ENCODE measurements around the gene NOVA2.

NOVA2 gene

DNA sequence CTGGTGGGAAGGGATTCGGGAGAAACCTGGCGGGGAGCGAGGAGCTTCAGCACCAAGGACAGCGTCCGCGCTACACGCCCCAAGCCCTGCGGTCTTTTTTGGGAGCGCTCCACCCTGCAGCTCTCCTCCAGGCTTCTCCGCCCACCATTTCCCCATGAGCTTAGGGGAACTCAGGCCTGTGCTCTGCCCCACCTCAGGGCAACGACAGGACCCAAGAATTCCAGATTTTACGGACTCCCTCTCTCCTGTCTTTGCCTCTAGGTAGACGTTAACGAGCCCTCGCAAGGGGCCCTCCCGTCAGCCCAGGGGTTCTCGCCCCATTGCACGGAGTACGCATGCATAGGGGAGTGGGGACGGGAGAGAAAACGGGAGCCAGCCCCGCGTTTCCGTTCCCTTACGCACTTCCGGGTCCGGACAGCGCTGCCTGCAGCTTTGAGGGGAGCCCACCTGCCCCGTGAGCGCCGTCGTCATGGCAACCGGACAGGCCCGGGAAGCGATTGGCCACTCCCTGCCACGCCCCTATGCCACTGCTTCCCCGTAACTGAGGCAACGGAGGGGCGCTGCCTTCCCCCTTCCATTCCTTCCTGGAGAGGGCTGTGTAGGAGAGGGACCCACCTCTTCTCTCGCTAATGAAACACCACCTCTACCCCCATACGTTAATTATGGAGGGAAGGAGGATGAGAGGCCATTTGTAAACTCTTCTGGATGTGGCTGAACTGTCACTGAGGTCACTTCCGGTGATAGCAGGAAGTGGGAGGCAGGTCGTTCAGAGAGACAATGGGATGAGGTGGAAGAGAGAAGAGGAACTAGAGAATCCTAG, 20.8 kb downstream of the NOVA2 start:
- peaks cover 0 to 5% (median 4%) of the 10 kb centered on the region in 5 donors for H3K36me3 ChIP-seq (ENCODE audit: control insufficient read depth in 5 of 5, insufficient read depth in 5 of 5, low read length in 5 of 5)
- peaks cover 0 to 45% (median 10%) of the 10 kb centered on the region in 5 donors for H3K4me1 ChIP-seq (ENCODE audit: control insufficient read depth in 5 of 5, insufficient read depth in 5 of 5, low read length in 5 of 5)
- peak overlapping the region; percentile 20 to 59 (median 41) for H3K4me3 ChIP-seq (ENCODE audit: low read depth in 1 of 5, low read length in 5 of 5)
- peaks cover 4 to 12% (median 9%) of the 10 kb centered on the region in 5 donors for H3K27me3 ChIP-seq (ENCODE audit: control insufficient read depth in 5 of 5, insufficient read depth in 4 of 5, low read length in 5 of 5)
- no peaks in the 10 kb centered on the region for H3K9me3 ChIP-seq (ENCODE audit: control insufficient read depth in 5 of 5, low read length in 5 of 5)
- no peak overlapping the region for H3K9ac ChIP-seq (ENCODE audit: low read length in 5 of 5)
- no peak overlapping the region for H3K27ac ChIP-seq (ENCODE audit: low read depth, low read length)

DNA sequence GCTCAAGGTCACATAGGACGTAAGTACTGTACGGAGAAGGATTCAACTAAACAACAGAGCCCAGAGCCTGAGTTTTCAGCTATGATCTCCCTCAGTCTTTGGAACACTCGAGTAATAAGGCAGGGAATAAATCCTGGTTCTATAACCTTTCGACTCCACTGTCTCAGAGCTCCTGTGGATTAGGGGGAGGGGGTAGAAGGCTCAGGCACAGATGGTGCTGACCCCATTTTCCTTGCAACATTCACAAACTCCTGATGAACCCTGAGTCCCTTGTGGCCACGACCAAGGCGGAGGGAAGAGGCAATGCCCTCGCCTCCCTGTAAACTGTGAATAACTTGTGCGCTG, 21.4 kb downstream of the NOVA2 start:
- H3K27ac ChIP-seq (ENCODE audit: low read depth, low read length): no peak overlapping the region
- no peak overlapping the region for H3K4me3 ChIP-seq (ENCODE audit: low read depth in 1 of 5, low read length in 5 of 5)
- peaks cover 0 to 45% (median 10%) of the 10 kb centered on the region in 5 donors for H3K4me1 ChIP-seq (ENCODE audit: control insufficient read depth in 5 of 5, insufficient read depth in 5 of 5, low read length in 5 of 5)
- no peak overlapping the region for H3K9ac ChIP-seq (ENCODE audit: low read length in 5 of 5)
- peaks cover 0 to 8% (median 4%) of the 10 kb centered on the region in 5 donors for H3K36me3 ChIP-seq (ENCODE audit: control insufficient read depth in 5 of 5, insufficient read depth in 5 of 5, low read length in 5 of 5)
- no peaks in the 10 kb centered on the region for H3K9me3 ChIP-seq (ENCODE audit: control insufficient read depth in 5 of 5, low read length in 5 of 5)
- peaks cover 4 to 12% (median 9%) of the 10 kb centered on the region in 5 donors for H3K27me3 ChIP-seq (ENCODE audit: control insufficient read depth in 5 of 5, insufficient read depth in 4 of 5, low read length in 5 of 5)

- Histone ChIP-seq H3K36me3 (ENCODE audit: control insufficient read depth in 5 of 5, insufficient read depth in 5 of 5, low read length in 5 of 5) (peaks cover 0 to 15% (median 0%) of the 10 kb centered on the region in 5 donors), H3K27me3 (ENCODE audit: control insufficient read depth in 5 of 5, insufficient read depth in 4 of 5, low read length in 5 of 5) (peaks cover 0 to 3% (median 0%) of the 10 kb centered on the region in 5 donors), H3K4me3 (ENCODE audit: low read depth in 1 of 5, low read length in 5 of 5) (no peak overlapping the region), H3K9me3 (ENCODE audit: control insufficient read depth in 5 of 5, low read length in 5 of 5) (no peaks in the 10 kb centered on the region), H3K9ac (ENCODE audit: low read length in 5 of 5) (no peak overlapping the region), H3K27ac (ENCODE audit: low read depth, low read length) (no peak overlapping the region), H3K4me1 (ENCODE audit: control insufficient read depth in 5 of 5, insufficient read depth in 5 of 5, low read length in 5 of 5) (peaks cover 0 to 6% (median 5%) of the 10 kb centered on the region in 5 donors)
These were observed 25.7 kb downstream of the NOVA2 start for GRCh38 chr19:45947926-45948325.

- H3K9ac ChIP-seq (ENCODE audit: low read length in 5 of 5): no peak overlapping the region
- peaks cover 0 to 17% (median 12%) of the 10 kb centered on the region in 5 donors for H3K36me3 ChIP-seq (ENCODE audit: control insufficient read depth in 5 of 5, insufficient read depth in 5 of 5, low read length in 5 of 5)
- H3K4me3 ChIP-seq (ENCODE audit: low read depth in 1 of 5, low read length in 5 of 5): no peak overlapping the region
- H3K27ac ChIP-seq (ENCODE audit: low read depth, low read length): no peak overlapping the region
- no peaks in the 10 kb centered on the region for H3K9me3 ChIP-seq (ENCODE audit: control insufficient read depth in 5 of 5, low read length in 5 of 5)
- peaks cover 0 to 3% (median 0%) of the 10 kb centered on the region in 5 donors for H3K4me1 ChIP-seq (ENCODE audit: control insufficient read depth in 5 of 5, insufficient read depth in 5 of 5, low read length in 5 of 5)
- peaks cover 3 to 23% (median 19%) of the 10 kb centered on the region in 5 donors for H3K27me3 ChIP-seq (ENCODE audit: control insufficient read depth in 5 of 5, insufficient read depth in 4 of 5, low read length in 5 of 5)
These were observed 33.2 kb downstream of the NOVA2 start for GRCh38 chr19:45940515-45940805.

GRCh38 chr19:45939792-45940514, 33.7 kb downstream of the NOVA2 start:
- no peak overlapping the region for H3K9ac ChIP-seq (ENCODE audit: low read length in 5 of 5)
- H3K4me1 ChIP-seq (ENCODE audit: control insufficient read depth in 5 of 5, insufficient read depth in 5 of 5, low read length in 5 of 5): peaks cover 0 to 3% (median 0%) of the 10 kb centered on the region in 5 donors
- no peak overlapping the region for H3K27ac ChIP-seq (ENCODE audit: low read depth, low read length)
- no peak overlapping the region for H3K4me3 ChIP-seq (ENCODE audit: low read depth in 1 of 5, low read length in 5 of 5)
- no peaks in the 10 kb centered on the region for H3K9me3 ChIP-seq (ENCODE audit: control insufficient read depth in 5 of 5, low read length in 5 of 5)
- H3K27me3 ChIP-seq (ENCODE audit: control insufficient read depth in 5 of 5, insufficient read depth in 4 of 5, low read length in 5 of 5): peaks cover 3 to 28% (median 21%) of the 10 kb centered on the region in 5 donors
- peaks cover 0 to 18% (median 12%) of the 10 kb centered on the region in 5 donors for H3K36me3 ChIP-seq (ENCODE audit: control insufficient read depth in 5 of 5, insufficient read depth in 5 of 5, low read length in 5 of 5)

GRCh38 chr19:45938733-45939319, 34.8 kb downstream of the NOVA2 start:
- peaks cover 0 to 18% (median 12%) of the 10 kb centered on the region in 5 donors for H3K36me3 ChIP-seq (ENCODE audit: control insufficient read depth in 5 of 5, insufficient read depth in 5 of 5, low read length in 5 of 5)
- H3K4me1 ChIP-seq (ENCODE audit: control insufficient read depth in 5 of 5, insufficient read depth in 5 of 5, low read length in 5 of 5): peaks cover 0 to 3% (median 0%) of the 10 kb centered on the region in 5 donors
- no peak overlapping the region for H3K27ac ChIP-seq (ENCODE audit: low read depth, low read length)
- H3K4me3 ChIP-seq (ENCODE audit: low read depth in 1 of 5, low read length in 5 of 5): no peak overlapping the region
- peaks cover 3 to 35% (median 29%) of the 10 kb centered on the region in 5 donors for H3K27me3 ChIP-seq (ENCODE audit: control insufficient read depth in 5 of 5, insufficient read depth in 4 of 5, low read length in 5 of 5)
- no peak overlapping the region for H3K9ac ChIP-seq (ENCODE audit: low read length in 5 of 5)
- no peaks in the 10 kb centered on the region for H3K9me3 ChIP-seq (ENCODE audit: control insufficient read depth in 5 of 5, low read length in 5 of 5)

DNA sequence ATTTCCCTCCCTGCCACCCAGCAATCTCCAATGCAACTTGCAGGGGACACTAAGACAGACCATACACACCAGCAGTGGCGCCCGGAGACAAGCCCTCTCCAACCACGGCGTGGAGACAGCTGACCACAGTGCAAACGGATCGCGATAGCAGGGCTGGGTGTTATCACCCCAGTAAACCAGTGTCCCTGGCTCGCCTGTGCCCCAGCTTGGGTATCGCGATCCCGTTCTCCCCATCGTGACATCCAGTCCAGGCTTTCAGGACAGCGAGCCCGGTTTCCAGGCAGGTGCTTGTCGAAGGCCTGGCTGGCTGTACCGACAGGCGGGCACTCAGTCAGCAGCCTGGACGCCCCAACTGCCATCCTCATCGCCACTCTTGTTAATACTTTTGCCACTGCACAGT, 38.4 kb downstream of the NOVA2 start:
- H3K27me3 ChIP-seq (ENCODE audit: control insufficient read depth in 5 of 5, insufficient read depth in 4 of 5, low read length in 5 of 5): peaks cover 3 to 37% (median 25%) of the 10 kb centered on the region in 5 donors
- no peak overlapping the region for H3K4me3 ChIP-seq (ENCODE audit: low read depth in 1 of 5, low read length in 5 of 5)
- peaks cover 0 to 14% (median 3%) of the 10 kb centered on the region in 5 donors for H3K36me3 ChIP-seq (ENCODE audit: control insufficient read depth in 5 of 5, insufficient read depth in 5 of 5, low read length in 5 of 5)
- no peak overlapping the region for H3K27ac ChIP-seq (ENCODE audit: low read depth, low read length)
- H3K9ac ChIP-seq (ENCODE audit: low read length in 5 of 5): no peak overlapping the region
- no peaks in the 10 kb centered on the region for H3K9me3 ChIP-seq (ENCODE audit: control insufficient read depth in 5 of 5, low read length in 5 of 5)
- H3K4me1 ChIP-seq (ENCODE audit: control insufficient read depth in 5 of 5, insufficient read depth in 5 of 5, low read length in 5 of 5): peaks cover 0 to 3% (median 0%) of the 10 kb centered on the region in 5 donors

DNA sequence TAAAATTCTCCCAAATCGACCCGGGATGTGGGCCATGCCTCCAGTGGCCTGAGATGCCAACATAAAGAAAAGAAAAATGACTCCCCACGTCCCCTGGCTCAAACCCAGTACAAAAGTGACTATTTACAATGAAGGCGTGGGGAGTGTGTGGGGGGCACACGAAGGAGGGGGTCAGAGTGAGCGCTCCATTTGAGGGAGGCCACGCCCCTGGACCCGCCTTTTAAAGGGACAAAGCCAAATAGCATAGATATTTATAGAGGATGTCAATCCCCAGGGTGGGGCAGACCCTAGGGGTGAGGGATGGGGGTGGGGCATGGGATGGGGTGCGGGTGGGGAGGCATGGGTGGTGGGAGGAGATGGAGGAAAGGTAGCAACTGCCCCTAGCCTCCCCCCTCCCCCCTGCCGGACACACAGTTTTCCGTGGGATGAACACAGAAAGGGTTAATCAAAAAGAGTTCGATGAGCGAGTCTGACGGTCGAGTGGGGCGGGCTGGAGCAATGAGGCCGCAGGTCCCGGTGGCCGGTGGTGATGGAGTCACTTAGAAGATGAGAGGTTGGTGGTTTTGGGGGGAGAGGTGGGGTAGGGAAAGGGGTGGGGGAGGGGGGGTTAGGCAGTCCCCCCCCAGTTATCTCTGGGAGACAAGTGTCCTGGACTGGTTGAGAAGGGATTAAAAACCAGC, 39.0 kb downstream of the NOVA2 start:
- H3K27me3 ChIP-seq (ENCODE audit: control insufficient read depth in 5 of 5, insufficient read depth in 4 of 5, low read length in 5 of 5): peaks cover 3 to 35% (median 25%) of the 10 kb centered on the region in 5 donors
- no peak overlapping the region for H3K27ac ChIP-seq (ENCODE audit: low read depth, low read length)
- no peak overlapping the region for H3K9ac ChIP-seq (ENCODE audit: low read length in 5 of 5)
- H3K4me1 ChIP-seq (ENCODE audit: control insufficient read depth in 5 of 5, insufficient read depth in 5 of 5, low read length in 5 of 5): peaks cover 0 to 3% (median 0%) of the 10 kb centered on the region in 5 donors
- H3K4me3 ChIP-seq (ENCODE audit: low read depth in 1 of 5, low read length in 5 of 5): no peak overlapping the region
- peaks cover 0 to 12% (median under 1%) of the 10 kb centered on the region in 5 donors for H3K36me3 ChIP-seq (ENCODE audit: control insufficient read depth in 5 of 5, insufficient read depth in 5 of 5, low read length in 5 of 5)
- no peaks in the 10 kb centered on the region for H3K9me3 ChIP-seq (ENCODE audit: control insufficient read depth in 5 of 5, low read length in 5 of 5)

DNA sequence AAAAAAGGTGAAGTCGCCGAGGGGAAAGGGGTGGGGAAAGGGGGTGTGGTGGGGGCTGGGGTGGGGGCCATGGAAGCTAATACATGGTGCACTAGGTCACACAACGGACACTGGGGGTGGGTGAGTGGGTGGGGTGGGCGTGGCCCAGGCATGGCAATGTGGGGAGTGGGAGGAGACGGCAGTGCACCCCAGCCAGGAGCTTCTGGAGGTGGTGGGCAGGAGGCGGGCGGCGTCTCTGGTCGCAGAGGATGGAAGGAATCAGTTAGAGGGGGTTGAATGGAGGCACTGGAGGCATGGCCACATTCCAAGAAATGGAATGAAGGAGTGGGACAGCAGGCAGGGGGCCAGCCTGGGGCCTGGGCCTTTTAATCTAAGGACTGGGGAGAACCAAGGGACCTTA, 39.9 kb downstream of the NOVA2 start:
- Histone ChIP-seq H3K9ac (ENCODE audit: low read length in 5 of 5) (no peak overlapping the region), H3K4me3 (ENCODE audit: low read depth in 1 of 5, low read length in 5 of 5) (no peak overlapping the region), H3K9me3 (ENCODE audit: control insufficient read depth in 5 of 5, low read length in 5 of 5) (no peaks in the 10 kb centered on the region), H3K4me1 (ENCODE audit: control insufficient read depth in 5 of 5, insufficient read depth in 5 of 5, low read length in 5 of 5) (no peaks in the 10 kb centered on the region), H3K27ac (ENCODE audit: low read depth, low read length) (no peak overlapping the region), H3K36me3 (ENCODE audit: control insufficient read depth in 5 of 5, insufficient read depth in 5 of 5, low read length in 5 of 5) (peaks cover 0 to 4% (median 0%) of the 10 kb centered on the region in 5 donors), H3K27me3 (ENCODE audit: control insufficient read depth in 5 of 5, insufficient read depth in 4 of 5, low read length in 5 of 5) (peaks cover 3 to 29% (median 25%) of the 10 kb centered on the region in 5 donors)
